GM21786 (cell line): ENCODE data around the gene SALL3.

Experiments used
- ATAC-seq: cut with Tn5 transposase; IDR thresholded peaks from one replicate; pipeline ENCODE4 v1.9.1; 2021; ENCODE audit not compliant: unreplicated experiment

The SALL3 gene

DNA sequence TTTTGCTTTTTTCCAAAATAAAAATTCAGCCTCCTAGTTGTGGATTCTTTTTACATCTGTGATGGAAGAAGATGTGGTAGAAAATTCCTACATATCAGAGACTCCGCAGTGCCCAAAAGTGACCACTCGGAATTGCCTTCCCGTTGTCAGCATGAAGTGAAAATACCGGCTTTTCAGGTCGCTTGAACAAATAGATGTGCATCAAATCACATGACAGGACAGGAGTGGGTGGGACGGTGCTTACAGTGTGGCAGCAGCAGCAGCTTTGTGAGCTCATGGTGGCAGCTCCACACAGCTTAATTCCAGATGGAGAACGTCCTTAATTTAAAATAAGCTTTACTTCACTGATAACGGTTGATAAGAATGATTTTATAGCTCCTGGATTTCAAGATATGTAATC is 20.3 kb downstream of the SALL3 start:
- ATAC-seq = no peak

DNA sequence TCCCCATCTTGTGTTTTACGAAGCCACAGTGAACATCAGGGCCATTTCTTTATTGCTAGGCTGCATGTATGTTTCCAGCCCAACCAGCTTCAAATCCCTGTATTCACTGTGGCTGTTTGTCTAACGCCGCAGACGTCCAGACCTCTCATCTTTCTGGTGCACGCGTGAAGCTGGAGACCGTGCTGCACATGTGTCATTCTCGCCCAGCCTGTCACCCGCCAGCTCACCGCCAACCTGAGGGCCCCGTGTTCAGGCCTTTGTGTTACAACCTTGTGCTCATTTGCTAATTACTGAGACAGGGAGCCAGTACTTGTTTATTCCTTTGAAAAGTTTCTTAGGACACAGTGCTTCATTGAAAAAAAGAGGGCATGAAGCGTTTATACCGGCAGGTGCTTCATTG is 21.4 kb downstream of the SALL3 start:
- no peak for ATAC-seq

DNA sequence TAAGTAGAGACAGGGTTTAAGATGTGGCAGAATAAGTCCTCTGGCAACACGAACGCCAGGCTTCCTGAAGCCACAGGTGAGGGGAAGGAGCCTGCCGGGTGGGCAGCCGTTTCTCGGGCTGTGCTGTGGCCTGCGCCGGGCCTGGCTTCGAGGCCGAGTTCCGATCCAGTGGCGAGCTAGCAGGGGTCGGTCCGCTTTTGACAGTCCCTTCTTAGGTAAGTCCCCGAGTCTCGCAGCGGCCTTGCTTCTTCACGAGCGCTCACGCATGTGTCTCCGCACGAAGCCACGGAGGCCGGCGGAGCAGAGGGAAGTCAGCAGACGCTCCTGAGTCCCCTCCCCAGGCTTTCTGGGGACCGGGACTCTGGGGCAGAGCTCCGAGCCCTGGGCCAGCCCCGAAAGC is 26.0 kb downstream of the SALL3 start:
- no peak for ATAC-seq

DNA sequence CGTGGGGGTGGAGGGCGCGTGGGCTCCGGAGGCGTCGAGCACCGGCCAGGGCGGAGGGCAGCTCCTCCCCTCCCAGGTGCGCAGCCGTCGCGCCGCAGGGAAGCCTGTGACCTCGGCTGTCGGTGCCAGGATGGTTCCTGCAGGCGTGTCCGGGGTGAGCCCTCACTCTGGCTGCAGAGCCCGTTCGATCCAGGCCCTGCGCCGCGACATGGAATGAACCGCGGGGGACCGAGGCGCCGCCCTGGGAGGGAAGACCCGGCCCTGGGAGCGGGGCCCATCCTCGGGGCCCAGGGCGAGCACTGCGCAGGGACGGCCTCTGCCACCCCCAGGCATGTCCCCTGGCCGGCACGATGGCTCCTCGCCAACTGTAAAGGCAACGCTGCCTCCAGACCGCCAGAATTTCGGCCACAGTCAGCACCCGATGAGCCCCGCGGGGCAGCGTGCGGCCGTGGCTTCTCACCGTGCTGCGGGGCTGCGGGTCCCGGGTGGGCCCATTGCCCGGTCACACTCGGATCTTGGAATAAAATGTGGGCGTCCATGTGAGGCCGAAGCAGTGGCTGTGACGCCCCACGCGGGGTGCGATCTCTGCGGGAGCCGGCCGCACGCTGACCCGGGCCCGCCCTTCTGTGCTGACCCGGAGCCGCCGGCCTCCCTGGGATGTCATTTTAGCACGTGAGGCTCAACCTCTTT is 26.6 kb downstream of the SALL3 start:
- no peak for ATAC-seq

DNA sequence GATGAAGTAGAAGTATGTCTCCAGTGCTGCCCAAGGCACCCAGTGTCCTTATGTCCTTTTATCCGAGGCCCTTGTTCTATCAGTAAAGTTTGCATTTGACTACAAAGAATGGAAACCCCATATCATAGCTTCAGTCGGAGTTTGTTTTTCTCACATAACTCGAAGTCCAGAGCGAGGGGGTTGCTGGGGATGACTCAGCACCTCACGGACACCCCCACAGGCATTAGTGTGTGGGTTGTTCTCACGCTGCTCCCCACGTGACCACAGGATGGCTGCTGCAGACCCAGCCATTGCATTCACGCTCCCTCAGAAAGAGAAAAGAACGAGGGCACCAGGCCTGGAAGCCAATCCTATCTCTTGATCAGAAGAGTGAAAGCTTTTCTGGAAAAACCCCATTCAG is 27.8 kb downstream of the SALL3 start:
- no peak for ATAC-seq

DNA sequence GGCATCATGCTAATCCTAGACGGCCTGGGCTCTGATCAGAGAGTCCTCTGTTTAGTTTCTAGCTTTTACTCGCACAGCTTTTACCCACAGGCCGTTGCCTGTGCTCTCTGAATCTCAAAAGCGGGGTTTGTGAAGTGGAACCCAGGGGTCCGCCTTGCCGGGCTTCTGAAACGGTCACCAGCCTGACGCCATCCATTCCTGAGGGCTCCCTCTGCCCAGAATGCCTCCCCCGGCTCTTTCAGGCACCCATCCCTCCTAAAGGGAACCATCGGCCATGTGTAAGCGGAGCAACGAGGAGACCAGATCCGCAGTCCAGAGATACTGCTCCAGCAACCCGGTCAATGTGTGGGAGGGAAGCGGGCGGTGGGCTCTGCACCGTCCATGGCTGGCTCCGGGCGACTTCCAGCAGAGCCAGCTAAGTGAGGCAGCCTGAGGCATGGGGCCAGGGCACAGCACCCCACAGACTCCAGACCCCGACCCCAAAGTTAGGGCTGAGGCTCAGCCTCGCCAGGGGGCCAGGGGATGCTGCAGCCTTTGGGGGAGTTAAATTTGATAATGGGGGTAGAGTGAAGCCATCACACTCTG is 28.8 kb downstream of the SALL3 start:
- no peak for ATAC-seq

DNA sequence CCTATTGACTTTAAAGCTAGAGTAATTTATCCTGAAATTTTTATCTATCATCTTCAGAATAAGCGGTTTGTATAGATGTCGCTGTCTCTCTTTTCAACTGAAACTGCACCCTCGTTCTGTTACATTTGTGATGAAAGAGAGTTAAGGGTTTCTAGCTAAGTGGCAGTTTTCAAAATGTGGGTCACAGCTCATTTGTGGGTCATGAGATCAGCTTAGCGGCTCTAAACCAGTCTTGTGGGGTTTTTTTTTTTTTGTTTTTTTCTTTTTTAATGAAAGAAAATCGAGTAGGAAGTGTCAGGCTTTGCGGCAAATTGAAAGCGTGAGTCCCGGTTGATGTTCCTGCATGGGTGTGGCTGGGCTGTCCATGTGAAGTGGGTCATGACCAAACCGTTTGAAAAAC is 31.2 kb downstream of the SALL3 start:
- no peak for ATAC-seq

DNA sequence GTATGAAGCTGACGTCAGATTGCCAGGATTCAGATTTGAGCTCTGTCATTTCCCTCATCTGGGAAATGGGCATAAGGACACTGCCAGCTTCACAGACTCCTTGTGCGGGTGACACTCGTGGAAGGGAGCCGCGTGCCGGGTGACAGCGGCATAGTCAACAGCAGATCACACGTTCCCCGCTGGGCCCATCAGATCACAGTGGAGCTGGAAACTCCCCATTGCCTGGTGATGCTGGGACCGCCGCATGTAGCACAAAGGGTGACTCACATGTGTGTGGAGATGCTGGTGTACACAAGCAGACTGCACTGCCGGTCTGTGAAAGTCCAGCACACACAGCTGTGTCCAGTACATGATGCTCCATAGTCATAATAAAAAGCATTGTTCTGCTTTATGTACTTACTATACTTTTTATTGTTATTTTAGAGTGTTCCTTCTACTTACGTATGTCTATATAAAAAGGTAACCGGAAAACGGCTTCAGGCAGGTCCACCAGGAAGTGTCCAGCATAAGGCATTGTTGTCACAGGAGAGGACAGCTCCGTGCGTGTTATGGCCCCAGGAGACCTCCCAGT is 31.8 kb downstream of the SALL3 start:
- no peak for ATAC-seq

DNA sequence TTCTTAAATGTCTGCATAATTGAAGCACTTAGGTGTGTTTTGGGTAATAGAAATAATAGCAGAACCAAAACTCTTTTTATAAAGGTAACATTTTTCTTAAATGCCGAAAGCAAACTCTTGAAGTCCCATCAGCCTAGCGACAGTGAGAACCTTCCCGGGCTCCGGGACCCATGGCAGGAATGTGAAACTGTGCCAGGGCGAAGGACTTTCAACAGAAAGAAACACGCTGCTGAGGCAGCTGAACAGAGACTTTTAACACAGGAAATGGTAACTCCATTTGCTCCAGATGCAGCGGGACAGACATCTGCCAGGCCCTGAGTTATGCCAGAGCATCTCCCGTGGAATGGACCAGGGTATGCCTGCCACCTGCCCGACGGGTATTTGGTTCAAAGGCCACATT is 34.3 kb downstream of the SALL3 start:
- no peak for ATAC-seq

DNA sequence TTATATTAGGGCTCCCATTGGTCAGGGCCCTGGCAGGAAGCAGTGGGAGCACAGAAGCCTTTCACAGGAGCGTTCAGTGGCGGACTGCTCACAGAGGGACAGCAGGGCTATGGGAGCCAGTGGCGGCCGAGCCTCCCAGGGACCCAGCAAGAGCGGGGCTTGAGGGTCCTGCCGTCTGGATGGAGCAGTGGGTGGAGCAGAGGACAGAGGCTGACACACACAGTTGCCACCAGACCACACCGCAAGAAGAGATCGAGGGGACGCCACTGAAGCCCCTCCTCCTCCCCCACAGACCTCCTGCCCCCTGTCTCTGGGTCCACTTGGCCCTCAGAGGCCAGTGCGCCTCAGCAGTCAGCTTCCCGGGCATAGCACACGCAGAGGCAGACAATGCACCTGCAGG is 39.3 kb downstream of the SALL3 start:
- ATAC-seq = no peak

DNA sequence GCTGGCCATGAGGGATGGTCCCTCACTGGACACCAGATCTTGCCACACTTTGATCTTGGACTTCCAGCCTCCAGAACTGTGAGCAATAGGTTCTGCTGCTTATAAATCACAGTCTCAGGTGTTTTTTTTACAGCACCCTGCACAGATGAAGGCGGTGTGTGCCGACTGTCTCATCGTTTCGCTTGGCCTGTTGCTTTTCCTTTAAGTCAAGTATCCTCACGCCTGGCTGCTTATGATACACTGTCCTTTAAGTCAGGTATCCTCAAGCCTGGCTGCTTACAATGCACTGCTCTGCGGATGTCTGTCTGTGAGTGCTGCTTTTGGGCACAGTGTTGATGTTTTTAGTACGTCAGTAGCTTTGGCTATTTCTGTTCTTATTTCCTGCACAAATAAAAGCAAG is 40.3 kb downstream of the SALL3 start:
- no peak for ATAC-seq

DNA sequence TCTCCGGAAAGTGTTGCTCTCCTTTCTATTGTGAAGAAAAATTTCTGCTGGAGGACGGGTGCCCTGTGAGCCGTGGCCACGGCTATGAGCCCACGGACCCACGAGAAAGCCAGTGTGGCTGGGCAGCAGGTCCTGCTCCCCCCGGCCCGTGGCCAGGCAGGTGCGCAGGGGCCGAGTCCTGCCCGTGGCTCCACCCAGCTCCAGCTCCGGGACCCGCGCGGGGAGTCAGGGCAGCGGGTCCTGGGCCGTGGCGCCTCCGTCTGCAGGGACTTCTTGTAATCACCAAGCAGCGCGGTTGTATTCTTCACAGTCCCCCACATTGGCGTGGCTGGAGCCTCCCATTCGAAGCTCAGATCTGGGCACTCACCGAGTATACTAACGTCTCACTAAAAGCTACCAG is 43.0 kb downstream of the SALL3 start:
- no peak for ATAC-seq

DNA sequence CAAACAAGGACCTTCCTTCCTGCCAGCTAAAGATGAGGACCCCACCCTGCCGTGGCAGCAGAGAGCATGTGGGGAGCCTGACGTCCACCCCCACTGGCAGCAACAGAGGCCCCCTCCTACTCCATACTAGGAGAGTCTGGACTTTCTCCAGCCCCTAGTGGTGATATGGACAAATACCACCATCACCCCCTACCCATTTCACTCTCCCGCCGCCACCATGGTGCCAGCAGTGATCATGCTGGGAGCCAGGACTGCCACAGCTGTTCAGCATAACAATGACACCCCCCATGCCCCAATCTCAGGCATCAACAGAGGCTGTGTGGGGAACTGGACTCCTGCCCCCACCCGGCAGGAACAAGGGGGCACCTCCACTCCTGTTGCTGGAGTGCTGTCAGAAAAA is 46.9 kb downstream of the SALL3 start:
- ATAC-seq = no peak

DNA sequence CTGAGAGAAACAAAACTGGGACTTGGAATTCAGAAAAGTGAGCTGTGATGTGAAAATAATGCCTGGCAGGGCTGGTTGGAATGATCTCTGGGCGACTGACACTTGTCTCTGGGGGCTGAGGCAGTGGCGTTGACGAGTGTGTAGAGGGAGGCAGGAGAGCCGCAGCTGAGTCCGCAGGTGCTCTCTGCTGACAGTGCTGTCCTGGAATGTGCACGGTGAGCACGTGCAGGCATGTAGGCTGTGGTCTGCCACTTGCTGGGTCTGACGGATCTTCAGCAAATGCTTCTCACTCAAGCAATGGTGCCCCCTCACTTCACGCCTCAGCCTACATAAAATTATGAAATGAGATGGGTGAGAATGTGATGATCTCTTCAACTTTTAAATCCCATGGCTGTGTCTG is 51.1 kb downstream of the SALL3 start:
- ATAC-seq = no peak

DNA sequence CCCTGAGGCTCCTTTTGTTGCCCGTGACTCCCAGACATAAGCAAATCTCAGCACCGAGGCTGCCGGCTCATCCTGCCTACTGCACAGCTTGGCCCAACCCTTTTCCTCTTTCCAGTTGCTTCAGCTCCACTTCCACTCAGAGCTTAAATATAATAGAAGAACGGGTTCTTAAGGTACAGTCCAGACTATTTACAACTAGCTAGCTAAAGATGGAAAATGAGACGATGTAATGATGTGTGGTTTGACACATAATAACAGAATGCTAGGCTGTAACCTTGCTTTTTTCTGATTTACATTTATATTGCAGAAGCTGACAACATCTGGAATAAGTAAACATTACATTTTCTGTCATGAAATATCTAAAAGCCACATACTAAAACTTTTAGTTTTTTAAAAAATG is 62.7 kb downstream of the SALL3 start:
- ATAC-seq = no peak

DNA sequence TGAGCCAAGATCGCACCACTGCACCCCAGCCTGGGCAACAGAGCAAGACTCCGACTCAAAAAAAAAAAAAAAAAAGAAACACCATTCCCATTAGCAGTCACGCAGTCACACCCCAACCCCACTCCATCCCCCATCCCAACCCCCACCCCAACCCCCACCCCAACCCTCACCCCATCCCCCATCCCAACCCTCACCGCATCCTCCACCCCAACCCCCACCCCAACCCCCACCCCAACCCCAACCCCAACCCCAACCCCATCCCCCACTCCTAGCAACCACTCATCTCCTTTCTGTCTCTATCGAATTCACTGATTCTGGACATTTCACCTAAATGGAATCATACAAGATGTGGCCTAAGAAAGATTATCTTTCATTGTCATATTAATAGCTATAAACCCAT is 63.7 kb downstream of the SALL3 start:
- ATAC-seq = no peak

DNA sequence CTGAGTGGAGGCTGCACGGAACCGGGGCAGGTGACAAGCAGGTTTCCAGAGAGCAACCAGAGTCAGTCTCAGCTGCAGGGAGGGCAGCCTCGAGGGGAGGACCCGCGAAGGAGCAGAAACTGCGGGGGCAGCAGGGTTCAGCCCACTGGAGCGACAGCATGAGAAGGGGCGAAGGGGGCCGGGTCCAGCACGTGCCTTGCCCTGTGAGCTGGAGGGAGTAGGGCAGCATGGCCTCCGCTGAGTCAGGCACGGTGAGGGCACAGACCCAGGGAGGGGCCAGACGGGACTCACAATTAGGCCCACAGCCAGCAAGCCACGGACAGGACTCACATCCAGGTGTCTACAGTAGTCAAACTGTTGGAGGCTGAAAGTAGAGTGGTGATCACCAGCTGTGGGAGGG is 66.9 kb downstream of the SALL3 start:
- no peak for ATAC-seq

DNA sequence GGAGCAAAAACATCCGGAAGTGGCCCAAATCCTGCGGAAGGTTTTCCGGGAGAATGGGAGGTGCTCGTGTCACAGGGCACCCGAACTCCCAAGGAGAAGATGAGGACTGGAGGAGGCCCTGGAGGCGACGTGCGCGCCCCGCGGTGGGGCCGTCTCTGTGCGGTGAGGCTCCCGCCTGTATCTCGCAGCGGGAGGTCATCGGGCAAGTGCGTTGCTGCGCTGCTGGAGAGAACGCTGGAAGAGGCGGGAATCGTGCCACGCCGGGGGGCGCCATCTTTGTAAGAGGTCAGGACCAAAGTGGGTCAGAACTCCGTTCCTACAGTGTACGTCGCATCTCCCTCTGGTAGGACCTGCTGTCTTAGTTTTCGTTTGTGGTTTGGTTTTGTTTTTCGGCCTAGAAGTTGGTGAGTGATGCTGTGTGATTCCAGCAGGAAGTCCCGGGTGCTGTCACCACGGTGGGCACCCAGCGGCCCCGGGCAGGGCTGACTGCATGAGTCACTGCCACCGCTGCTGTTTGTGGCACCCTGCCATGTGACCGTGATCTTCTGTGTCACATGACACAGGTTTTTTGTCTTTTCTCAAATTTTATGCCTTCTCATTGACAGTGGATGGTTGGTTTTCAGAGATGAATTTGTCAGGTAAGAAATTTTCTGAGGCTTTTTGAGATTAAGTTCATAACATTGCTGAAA is 68.1 kb downstream of the SALL3 start:
- no peak for ATAC-seq

DNA sequence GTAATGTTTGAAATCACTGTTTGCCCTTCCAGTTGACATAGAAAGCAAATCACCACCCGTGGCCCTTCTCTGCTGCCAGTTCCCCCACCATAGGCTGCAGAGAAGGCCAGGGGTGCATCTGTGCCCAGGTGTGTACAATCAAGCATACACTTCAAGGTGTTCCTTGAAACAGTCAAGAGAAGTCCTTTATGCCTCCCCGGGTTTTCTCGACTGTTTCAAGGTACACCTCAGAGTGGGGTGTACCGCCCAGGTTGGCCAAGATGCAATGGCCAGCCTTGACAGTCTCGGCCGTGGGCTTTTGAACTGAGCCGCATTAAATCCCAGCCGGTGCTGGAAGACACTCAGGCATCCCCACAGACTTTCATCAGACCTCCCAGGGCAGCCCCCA is 68.6 kb downstream of the SALL3 start:
- no peak for ATAC-seq

DNA sequence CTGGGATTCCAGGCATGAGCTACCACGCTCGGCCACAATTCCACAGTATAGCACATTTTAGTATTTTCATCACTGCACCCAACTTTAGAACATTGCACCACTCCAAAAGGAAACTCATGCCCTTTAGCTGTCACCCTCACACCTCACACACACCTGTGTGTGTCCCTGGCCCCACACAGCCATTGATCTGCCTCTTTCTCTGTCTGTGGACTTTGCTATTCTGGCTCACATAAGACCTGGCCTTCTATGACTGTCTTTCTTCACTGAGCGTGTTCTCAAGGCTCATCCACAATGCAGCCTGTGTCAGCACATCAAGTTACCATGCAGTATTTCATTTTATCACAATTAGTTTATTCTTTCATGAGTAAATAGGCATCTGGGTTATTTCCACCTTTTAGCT is 69.9 kb downstream of the SALL3 start:
- ATAC-seq = no peak
